SU-DHL-6 (cell line): ENCODE data around the gene TACR1.
"Not testable (repeated sequence)": the region's sequence is repeated elsewhere in the genome, so short reads cannot be mapped to it uniquely, and the experiment has no call there.

ENCODE experiments used
- H2AFZ ChIP-seq: fragments of 200-600 bp; sonication (generic); 2 replicates; pipeline ENCODE4 v1.6.1; 2014; ENCODE audit warnings: low read depth, mild to moderate bottlenecking, moderate library complexity, mixed read lengths, antibody characterized with exemption, low read length; ENCODE audit not compliant: severe bottlenecking
- H3F3A ChIP-seq: fragments of 200-600 bp; shearing (Covaris generic); 2 replicates; pipeline ENCODE4 v1.6.0; 2016; ENCODE audit warnings: antibody characterized with exemption, mild to moderate bottlenecking; ENCODE audit not compliant: insufficient read depth
- H3K27ac ChIP-seq: fragments of 200-600 bp; sonication (generic); 2 replicates; pipeline ENCODE4 v1.5.1; 2016; ENCODE audit warnings: low read depth, mild to moderate bottlenecking, low read length, moderate library complexity, mixed read lengths
- H3K27me3 ChIP-seq: fragments of 200-600 bp; sonication (generic), shearing (Covaris generic); 2 replicates; pipeline ENCODE4 v1.6.0; 2014; ENCODE audit warnings: mild to moderate bottlenecking, low read length
- H3K36me3 ChIP-seq: fragments of 200-600 bp; sonication (generic); 2 replicates; pipeline ENCODE4 v1.6.1; 2014; ENCODE audit warnings: mild to moderate bottlenecking, low read length, mixed read lengths
- H3K4me2 ChIP-seq: fragments of 300-600, 200-600 bp; shearing (Covaris generic), sonication (generic); 2 replicates; pipeline ENCODE4 v1.6.0; 2014; ENCODE audit warnings: low read length, low read depth, mild to moderate bottlenecking; ENCODE audit not compliant: poor library complexity, severe bottlenecking
- H3K4me3 ChIP-seq: fragments of 200-600 bp; sonication (generic); 2 replicates; pipeline ENCODE4 v1.5.1; 2014; ENCODE audit warnings: antibody characterized with exemption, low read length, mild to moderate bottlenecking, mixed read lengths; ENCODE audit not compliant: insufficient read depth, poor library complexity, severe bottlenecking
- H3K79me2 ChIP-seq: fragments of 200-600 bp; sonication (generic); 2 replicates; pipeline ENCODE4 v1.6.1; 2014; ENCODE audit warnings: mild to moderate bottlenecking, low read length, moderate library complexity; ENCODE audit not compliant: insufficient read depth
- H3K9ac ChIP-seq: fragments of 200-600 bp; sonication (generic); 2 replicates; pipeline ENCODE4 v1.7.0; 2014; ENCODE audit warnings: mild to moderate bottlenecking, low read length
- H3K9me2 ChIP-seq: fragments of 200-600 bp; sonication (generic); replicated peaks from 2 replicates; pipeline ENCODE4 v1.6.1; 2014; ENCODE audit warnings: low read length; ENCODE audit not compliant: insufficient read depth
- H3K9me3 ChIP-seq: fragments of 200-600 bp; sonication (generic); 2 replicates; pipeline ENCODE4 v1.6.1; 2014; ENCODE audit warnings: low read length, mixed read lengths; ENCODE audit not compliant: insufficient read depth
- H4K20me1 ChIP-seq: fragments of 200-600 bp; sonication (generic); 2 replicates; pipeline ENCODE4 v1.6.1; 2014; ENCODE audit warnings: low read depth, mild to moderate bottlenecking, antibody characterized with exemption, low read length, moderate library complexity, mixed read lengths
- CTCF ChIP-seq: fragments of 200-600 bp; sonication (generic); IDR thresholded peaks from one replicate; pipeline ENCODE4 v1.5.1; 2017; ENCODE audit warnings: antibody characterized with exemption, mild to moderate bottlenecking, low read length, moderate library complexity; ENCODE audit not compliant: insufficient read depth, poor library complexity, severe bottlenecking
- EZH2phosphoT487 ChIP-seq: fragments of 200-600 bp; sonication (generic), shearing (Covaris generic); conservative IDR thresholded peaks from 2 replicates; pipeline ENCODE4 v1.6.1; 2018; ENCODE audit warnings: mild to moderate bottlenecking, antibody characterized with exemption, low read length, moderate library complexity, mixed read lengths

Gene TACR1

GRCh38 chr2:75155115-75155514, 44.2 kb downstream of the TACR1 start:
- Histone ChIP-seq H2AFZ (no peak overlapping the region), H3K4me2 (no peak overlapping the region), H4K20me1 (no peaks in the 10 kb centered on the region), H3K9me3 (no peaks in the 10 kb centered on the region), H3K79me2 (no peaks in the 10 kb centered on the region), H3K27me3 (no peaks in the 10 kb centered on the region), H3K4me3 (no peak overlapping the region), H3K9ac (no peak overlapping the region), H3K9me2 (no peaks in the 10 kb centered on the region), H3F3A (no peaks in the 10 kb centered on the region), H3K27ac (no peak overlapping the region), H3K36me3 (no peaks in the 10 kb centered on the region)
- TF ChIP-seq EZH2phosphoT487: no peak
- no peak for TF ChIP-seq CTCF

GRCh38 chr2:75153221-75153620, 46.1 kb downstream of the TACR1 start:
- H3K4me3 ChIP-seq: no peak overlapping the region
- H3K9me2 ChIP-seq: no peaks in the 10 kb centered on the region
- no peaks in the 10 kb centered on the region for H3K36me3 ChIP-seq
- H3K27me3 ChIP-seq: no peaks in the 10 kb centered on the region
- H2AFZ ChIP-seq: no peak overlapping the region
- H3K9ac ChIP-seq: no peak overlapping the region
- TF ChIP-seq CTCF (no peak), EZH2phosphoT487 (no peak)
- no peak overlapping the region for H3K27ac ChIP-seq
- no peak overlapping the region for H3K4me2 ChIP-seq
- no peaks in the 10 kb centered on the region for H4K20me1 ChIP-seq
- no peaks in the 10 kb centered on the region for H3F3A ChIP-seq
- H3K79me2 ChIP-seq: no peaks in the 10 kb centered on the region
- no peaks in the 10 kb centered on the region for H3K9me3 ChIP-seq

GRCh38 chr2:75152243-75152642, 47.1 kb downstream of the TACR1 start:
- not testable (repeated sequence) for H3K9me3 ChIP-seq, H3K4me3 ChIP-seq, H2AFZ ChIP-seq, H3K9me2 ChIP-seq, H3K4me2 ChIP-seq, H3K36me3 ChIP-seq, H3F3A ChIP-seq, H3K27me3 ChIP-seq, H3K79me2 ChIP-seq, H3K27ac ChIP-seq, H3K9ac ChIP-seq, H4K20me1 ChIP-seq

- H3K9me2 ChIP-seq, H3K27me3 ChIP-seq, H3K9ac ChIP-seq, H3K9me3 ChIP-seq, H3K4me3 ChIP-seq, H3K4me2 ChIP-seq, H3K36me3 ChIP-seq, H3K79me2 ChIP-seq, H2AFZ ChIP-seq, H3F3A ChIP-seq, H3K27ac ChIP-seq, H4K20me1 ChIP-seq: not testable (repeated sequence)
Observed at GRCh38 chr2:75147884-75148283, 51.4 kb downstream of the TACR1 start.
